Fibroblast of pulmonary artery (primary cell): ENCODE results near the gene MRAP.

ENCODE experiments used
- DNase-seq: peaks from one replicate; pipeline ENCODE4 v3.0.0-alpha.2; 2010; ENCODE audit warnings: low read depth
- H3K4me3 ChIP-seq: replicated peaks from 2 replicates; pipeline ENCODE4 v1.5.1; 2011; ENCODE audit warnings: low read depth, mild to moderate bottlenecking, control low read depth, low read length, moderate library complexity
- TF ChIP-seq, protein P1 (sequence below): IDR thresholded peaks from 2 replicates; pipeline ENCODE4 v1.5.1; 2011; ENCODE audit warnings: mild to moderate bottlenecking, control low read depth, low read length, inconsistent platforms; ENCODE audit errors: missing control alignments

The MRAP gene

DNA sequence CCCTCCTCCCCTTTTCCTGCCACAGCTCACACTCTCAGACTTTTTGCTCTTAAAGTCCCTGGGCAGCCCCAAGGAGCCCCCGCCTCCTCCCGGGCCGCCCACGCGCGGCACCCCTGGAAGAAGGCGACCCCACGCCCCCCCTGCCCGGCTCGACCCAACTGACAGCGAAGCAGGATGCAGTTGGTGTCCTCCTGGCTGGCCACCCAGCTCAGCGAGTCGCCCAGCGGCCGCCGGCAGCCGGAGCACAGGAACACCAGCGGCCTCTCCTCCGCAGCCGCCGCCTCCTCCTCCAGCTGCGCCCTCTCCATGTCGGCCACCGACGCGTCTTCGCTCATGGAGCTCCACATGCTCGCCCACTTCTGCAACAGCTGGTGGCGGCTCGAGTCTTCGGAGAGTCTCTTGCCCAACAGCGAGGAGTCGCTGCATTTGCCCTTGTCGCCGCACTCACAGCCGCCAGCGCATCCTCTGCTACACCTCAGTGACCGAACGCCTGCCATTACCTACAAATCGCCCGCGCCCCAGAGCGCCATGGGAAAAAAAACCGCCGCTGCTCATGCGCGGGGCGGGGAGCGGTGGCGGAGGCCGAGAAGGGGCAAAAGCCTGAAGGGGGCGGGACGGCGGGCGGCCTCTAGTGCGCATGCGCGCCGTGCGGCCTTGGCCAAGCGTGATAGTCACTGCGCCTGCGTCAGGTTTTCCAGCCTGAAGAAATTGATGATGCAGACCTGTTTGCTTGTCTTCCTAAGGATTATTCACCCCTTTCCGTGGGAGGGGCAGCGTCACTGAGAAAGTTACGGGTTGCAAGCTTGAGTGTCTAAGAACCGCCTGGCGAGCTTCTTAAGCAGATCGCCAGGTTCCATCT, 19.9 kb upstream of the MRAP start, which contains the start of gene MIS18A:
TSS of gene MIS18A (minus strand) at position 532 of the 859 bp plus-strand sequence. CDS start at position 497, 35 bp downstream.
- TF ChIP-seq, protein P1, sequence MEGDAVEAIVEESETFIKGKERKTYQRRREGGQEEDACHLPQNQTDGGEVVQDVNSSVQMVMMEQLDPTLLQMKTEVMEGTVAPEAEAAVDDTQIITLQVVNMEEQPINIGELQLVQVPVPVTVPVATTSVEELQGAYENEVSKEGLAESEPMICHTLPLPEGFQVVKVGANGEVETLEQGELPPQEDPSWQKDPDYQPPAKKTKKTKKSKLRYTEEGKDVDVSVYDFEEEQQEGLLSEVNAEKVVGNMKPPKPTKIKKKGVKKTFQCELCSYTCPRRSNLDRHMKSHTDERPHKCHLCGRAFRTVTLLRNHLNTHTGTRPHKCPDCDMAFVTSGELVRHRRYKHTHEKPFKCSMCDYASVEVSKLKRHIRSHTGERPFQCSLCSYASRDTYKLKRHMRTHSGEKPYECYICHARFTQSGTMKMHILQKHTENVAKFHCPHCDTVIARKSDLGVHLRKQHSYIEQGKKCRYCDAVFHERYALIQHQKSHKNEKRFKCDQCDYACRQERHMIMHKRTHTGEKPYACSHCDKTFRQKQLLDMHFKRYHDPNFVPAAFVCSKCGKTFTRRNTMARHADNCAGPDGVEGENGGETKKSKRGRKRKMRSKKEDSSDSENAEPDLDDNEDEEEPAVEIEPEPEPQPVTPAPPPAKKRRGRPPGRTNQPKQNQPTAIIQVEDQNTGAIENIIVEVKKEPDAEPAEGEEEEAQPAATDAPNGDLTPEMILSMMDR, result no peak
- DNase-seq, result peak; percentile 96
- peak within 1 kb of the TSS; percentile 92 for H3K4me3 ChIP-seq

DNA sequence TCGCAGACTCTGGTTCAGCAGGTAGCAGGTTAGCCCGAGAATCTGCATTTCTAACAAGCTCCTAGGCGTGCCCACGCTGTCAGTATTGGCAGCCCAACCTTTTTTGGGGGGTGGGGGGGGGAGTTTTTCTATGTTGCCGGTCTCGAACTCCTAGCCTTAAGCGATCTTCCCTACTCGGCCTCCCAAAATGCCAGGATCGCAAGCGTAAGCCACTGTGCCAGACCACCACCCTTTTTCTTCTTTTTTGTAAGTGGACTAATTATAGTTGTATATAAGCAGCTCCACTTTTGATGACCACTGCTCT, 19.3 kb upstream of the MRAP start:
- no peak for DNase-seq
- H3K4me3 ChIP-seq, result peak overlapping the region; percentile 92
- TF ChIP-seq, protein P1, result no peak

DNA sequence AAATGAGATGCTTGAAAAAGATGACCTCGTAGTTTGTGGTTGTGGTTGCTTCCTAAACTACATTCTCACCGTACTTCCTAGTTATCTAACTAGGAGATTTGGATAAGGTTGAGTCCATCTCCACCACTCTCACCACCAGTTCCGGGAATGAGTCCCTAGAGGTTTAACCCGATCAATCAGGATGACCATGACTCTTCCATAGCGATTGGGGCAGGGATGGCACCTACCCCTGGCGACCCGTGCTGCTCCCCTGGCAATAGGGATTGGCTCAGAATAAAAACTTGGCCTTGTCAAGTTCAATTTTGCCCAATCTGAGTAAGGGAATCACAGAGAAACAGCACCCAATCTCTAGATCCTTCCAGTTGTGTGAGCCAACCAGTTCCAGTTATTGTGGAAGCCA, 17.1 kb upstream of the MRAP start:
- no peak for DNase-seq
- no peak overlapping the region for H3K4me3 ChIP-seq
- TF ChIP-seq, protein P1, result no peak

DNA sequence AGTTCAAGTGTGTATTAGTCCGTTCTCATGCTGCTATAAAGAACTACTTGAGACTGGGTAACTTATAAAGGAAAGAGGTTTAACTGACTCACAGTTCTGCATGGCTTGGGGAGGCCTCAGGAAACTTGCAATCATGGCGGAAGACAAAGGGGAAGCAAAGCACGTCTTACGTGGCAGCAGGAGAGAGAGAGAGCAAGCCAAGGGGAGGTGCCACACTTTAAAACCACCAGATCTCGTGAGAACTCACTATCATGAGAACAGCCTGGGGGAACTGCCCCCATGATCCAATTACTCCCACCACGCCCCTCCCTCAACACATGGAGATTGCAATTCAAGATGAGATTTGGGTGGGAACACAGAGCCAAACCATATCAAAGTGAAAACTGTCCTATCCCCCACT, 15.7 kb upstream of the MRAP start:
- TF ChIP-seq, protein P1, result no peak
- no peak overlapping the region for H3K4me3 ChIP-seq
- DNase-seq, result no peak

DNA sequence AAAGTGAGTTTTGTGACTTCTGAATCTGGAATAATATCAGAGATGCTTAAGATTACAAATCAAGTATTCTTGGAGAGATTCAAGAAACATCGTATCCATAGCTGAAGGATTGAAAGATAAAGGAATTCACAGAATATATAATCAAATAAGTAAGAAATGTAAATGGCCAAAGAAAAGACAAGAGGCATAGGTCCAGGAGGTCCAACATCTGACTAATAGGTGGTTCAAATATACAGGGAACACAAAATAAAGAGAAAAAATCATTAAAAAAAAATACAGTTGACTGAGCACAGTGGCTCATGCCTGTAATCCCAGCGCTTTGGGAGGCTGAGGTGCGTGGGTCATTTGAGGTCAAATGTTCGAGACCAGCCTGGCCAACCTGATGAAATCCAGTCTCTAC, 13.2 kb upstream of the MRAP start:
- TF ChIP-seq, protein P1, result no peak
- no peak for DNase-seq
- H3K4me3 ChIP-seq, result no peak overlapping the region

DNA sequence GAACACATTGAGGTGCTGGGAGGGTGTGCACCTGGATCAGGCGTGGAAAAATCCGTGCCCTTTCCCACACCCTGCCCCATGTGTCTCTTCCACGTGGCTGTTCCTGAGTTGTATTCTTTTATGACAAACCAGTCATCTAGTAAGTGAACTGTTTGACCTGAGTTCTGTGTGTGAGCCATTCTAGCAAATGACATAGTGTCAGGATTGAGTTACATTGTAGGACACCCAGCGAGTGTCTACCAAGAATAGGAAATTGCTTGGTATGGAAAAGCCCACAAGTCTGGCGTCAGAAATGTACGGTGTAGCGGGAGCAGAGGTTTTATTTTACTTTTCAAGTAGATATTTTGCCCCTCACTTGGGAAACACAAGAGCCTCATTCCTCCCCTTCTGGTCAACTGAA, 1.2 kb upstream of the MRAP start:
- TF ChIP-seq, protein P1, result no peak

DNA sequence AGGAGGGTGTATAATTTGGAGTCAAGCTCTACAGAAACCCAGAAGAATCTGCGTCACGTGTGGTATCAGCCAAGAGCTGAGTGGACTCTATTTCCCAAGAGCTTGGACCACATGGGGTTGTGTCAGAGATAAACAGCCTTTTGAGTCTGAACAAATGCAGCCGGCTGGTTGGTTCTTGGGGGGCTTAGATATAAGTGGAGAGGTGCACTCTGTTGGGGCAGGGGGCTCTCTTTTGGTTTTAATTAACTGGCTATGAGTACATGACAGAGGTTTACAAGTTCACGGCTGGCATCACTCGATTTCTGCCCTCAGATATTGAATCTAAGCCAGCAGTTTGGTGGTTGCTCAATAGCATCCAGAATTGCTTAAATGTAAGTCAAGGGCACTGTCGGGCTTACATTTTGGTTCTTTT, 501 bp upstream of the MRAP start:
- TF ChIP-seq, protein P1, result no peak
- peak; percentile 38 for DNase-seq

More for the DNA sequence above, 1.2 kb upstream of the MRAP start:
- H3K4me3 ChIP-seq, result no peak overlapping the region
- DNase-seq, result no peak

More for the DNA sequence above, 501 bp upstream of the MRAP start:
- no peak overlapping the region for H3K4me3 ChIP-seq
